Panc1 (cell line): ENCODE data around the gene TSHZ2. TPM values are rescaled to one million over a fixed set of nuclear protein-coding genes. Genes with fewer than 3 reads are reported as not detected.

Source experiments
- ATAC-seq: fragments of 200-7000 bp; cut with Tn5 transposase; 2 replicates; pipeline ENCODE4 v1.9.1; 2020; ENCODE audit warnings: mild to moderate bottlenecking, moderate library complexity
- BruUV-seq: library from RNA; stranded (reverse); fragments of 400-500 nt; replicated peaks from 2 replicates; lab custom pipeline; 2021; lab: Mats Ljungman, UMichigan
- CTCF ChIA-PET: fragments of 300-600 bp; sonication (Branson Sonifier 250); formaldehyde crosslinking; loops from one replicate; lab custom pipeline; 2022; ENCODE audit warnings: antibody characterized with exemption; lab: Charles Lee
- POLR2A ChIA-PET: fragments of 300-600 bp; sonication (Branson Sonifier 250); formaldehyde crosslinking; loops from one replicate; lab custom pipeline; 2022; ENCODE audit warnings: antibody characterized with exemption; lab: Charles Lee
- DNase-seq: peaks from one replicate; pipeline ENCODE4 v3.0.0-alpha.2; 2010; ENCODE audit warnings: low read depth, low spot score
- H3K27ac ChIP-seq: 2 replicates; pipeline ENCODE4 v1.5.1; 2011; ENCODE audit warnings: mild to moderate bottlenecking, low read length, inconsistent platforms
- H3K27me3 ChIP-seq: fragments of 200-500 bp; sonication (Bioruptor generic); 2 replicates; pipeline ENCODE4 v1.6.0; 2014; ENCODE audit warnings: low read length, inconsistent platforms; ENCODE audit not compliant: control insufficient read depth, insufficient read depth
- H3K36me3 ChIP-seq: fragments of 200-500 bp; sonication (Bioruptor generic); 2 replicates; pipeline ENCODE4 v1.5.1; 2014; ENCODE audit warnings: inconsistent platforms, mild to moderate bottlenecking, low read length, moderate library complexity; ENCODE audit not compliant: control insufficient read depth, insufficient read depth
- H3K4me1 ChIP-seq: 2 replicates; pipeline ENCODE4 v1.5.1; 2011; ENCODE audit warnings: inconsistent platforms, mild to moderate bottlenecking, low read length, moderate library complexity; ENCODE audit not compliant: control insufficient read depth, insufficient read depth
- H3K4me3 ChIP-seq, 2 experiments: 2 replicates each; pipeline ENCODE4 v1.5.1; 2011 to 2012; ENCODE audit warnings: low read depth in 2 of 2, low read length in 2 of 2, mild to moderate bottlenecking in 2 of 2, inconsistent platforms in 1 of 2, moderate library complexity in 1 of 2
- H3K9me3 ChIP-seq: fragments of 200-500 bp; sonication (Bioruptor generic); 2 replicates; pipeline ENCODE4 v1.5.1; 2014; ENCODE audit warnings: low read depth, mild to moderate bottlenecking, inconsistent platforms, low read length, moderate library complexity; ENCODE audit not compliant: control insufficient read depth, insufficient read depth
- CTCF ChIP-seq: fragments of 450-650 bp; IDR thresholded peaks from 2 replicates; pipeline ENCODE4 v1.5.1; 2017; ENCODE audit warnings: mild to moderate bottlenecking
- POLR2AphosphoS5 ChIP-seq: IDR thresholded peaks from 2 replicates; pipeline ENCODE4 v1.6.1; 2012; ENCODE audit warnings: mild to moderate bottlenecking, low read depth, low read length, moderate library complexity
- REST ChIP-seq, 2 experiments: IDR thresholded peaks; 2 replicates each; pipeline ENCODE4 v1.6.1; 2011 to 2012; ENCODE audit warnings: low read depth in 2 of 2, control low read depth in 1 of 2, low read length in 1 of 2, mild to moderate bottlenecking in 1 of 2, moderate library complexity in 1 of 2; ENCODE audit not compliant: insufficient read depth in 1 of 2
- SIN3A ChIP-seq: IDR thresholded peaks from 2 replicates; pipeline ENCODE4 v1.6.1; 2012; ENCODE audit warnings: low read depth, mild to moderate bottlenecking, low read length, moderate library complexity, borderline replicate concordance; ENCODE audit not compliant: insufficient read depth
- TCF7L2 ChIP-seq: IDR thresholded peaks from 2 replicates; pipeline ENCODE4 v1.6.1; 2011; ENCODE audit warnings: mild to moderate bottlenecking, low read depth, low read length, inconsistent platforms
- in situ Hi-C: cut with HindIII; loops from 2 replicates; pipeline ENCODE4 v1.10.0; 2016; ENCODE audit warnings: low sequenced_read_pairs, low pct_unique_long_range_greater_than_20kb
- intact Hi-C: fragments of 100-400 bp; cut with micrococcal nuclease; formaldehyde crosslinking; loops from one replicate; pipeline ENCODE4 v1.10.0; 2022; ENCODE audit not compliant: unreplicated experiment
- total RNA-seq: library from RNA; stranded (reverse); gene quantifications from one replicate; pipeline ENCODE4 v1.2.1, GENCODE V29; 2021; ENCODE audit not compliant: unreplicated experiment

Gene TSHZ2
- total RNA-seq, 1 experiment from 2014 or later: 0.36 TPM

GRCh38 chr20:53101992-53102760 is 130.0 kb downstream of the TSHZ2 start:
- Histone ChIP-seq H3K4me1 (no peaks in the 10 kb centered on the region), H3K27ac (no peak overlapping the region), H3K9me3 (no peaks in the 10 kb centered on the region), H3K36me3 (no peaks in the 10 kb centered on the region), H3K27me3 (no peaks in the 10 kb centered on the region), H3K4me3 (no peak overlapping the region)
- CTCF ChIA-PET: no interaction called here
- POLR2A ChIA-PET: no interaction called here
- in situ Hi-C loops (no loop called here), intact Hi-C loops (no loop called here)
- TF ChIP-seq POLR2AphosphoS5 (no peak), CTCF (no peak), SIN3A (no peak), TCF7L2 (no peak), REST (IDR thresholded peaks at IDR 0.05; ENCODE audit: insufficient read depth in 1 of 2, low read depth in 2 of 2, low read length in 1 of 2) (no peak)
- DNase-seq (no peak), ATAC-seq (no peak)
- BruUV-seq: no TSS peak

GRCh38 chr20:53103124-53103523 is 131.0 kb downstream of the TSHZ2 start:
- ChIA-PET POLR2A (no interaction called here), CTCF (no interaction called here)
- TF ChIP-seq REST (IDR thresholded peaks at IDR 0.05; ENCODE audit: insufficient read depth in 1 of 2, low read depth in 2 of 2, low read length in 1 of 2) (no peak), POLR2AphosphoS5 (no peak), CTCF (no peak), TCF7L2 (no peak), SIN3A (no peak)
- no peaks in the 10 kb centered on the region for H3K36me3 ChIP-seq
- in situ Hi-C loops (no loop called here), intact Hi-C loops (no loop called here)
- no peaks in the 10 kb centered on the region for H3K4me1 ChIP-seq
- H3K4me3 ChIP-seq: no peak overlapping the region
- no peak for DNase-seq
- no peak overlapping the region for H3K27ac ChIP-seq
- BruUV-seq: no TSS peak
- no peaks in the 10 kb centered on the region for H3K9me3 ChIP-seq
- H3K27me3 ChIP-seq: no peaks in the 10 kb centered on the region
- no peak for ATAC-seq
